HepG2 (cell line): Measurements from ENCODE around the gene DENND4B. TPM values are rescaled to one million over a fixed set of nuclear protein-coding genes. Genes with fewer than 3 reads are reported as not detected.

ENCODE experiments used
- HNF1B ChIP-seq: sonication (generic); formaldehyde crosslinking; IDR thresholded peaks from 2 replicates; pipeline ENCODE4 v1.5.1; 2020; ENCODE audit warnings: mild to moderate bottlenecking, moderate library complexity, missing genetic modification reagents
- KLF9 ChIP-seq: IDR thresholded peaks from 2 replicates; pipeline ENCODE4 v1.6.1; 2016; ENCODE audit warnings: low read depth
- LBX2 ChIP-seq: sonication (generic); formaldehyde crosslinking; IDR thresholded peaks from 2 replicates; pipeline ENCODE4 v1.5.0; 2020; ENCODE audit warnings: missing genetic modification reagents, mild to moderate bottlenecking, borderline replicate concordance
- POLR2A ChIP-seq, 2 experiments: IDR thresholded peaks; 2 replicates each; pipeline ENCODE4 v1.6.1; 2011; ENCODE audit warnings: low read depth in 2 of 2, low read length in 2 of 2, mild to moderate bottlenecking in 1 of 2, moderate library complexity in 1 of 2; ENCODE audit not compliant: insufficient read depth in 1 of 2
- PRDM10 ChIP-seq: sonication (generic); formaldehyde crosslinking; IDR thresholded peaks from 2 replicates; pipeline ENCODE4 v1.4.0; 2020; ENCODE audit warnings: low read depth, missing genetic modification reagents
- ZBTB46 ChIP-seq: sonication (generic); formaldehyde crosslinking; IDR thresholded peaks from 2 replicates; pipeline ENCODE4 v1.4.0; 2020; ENCODE audit warnings: mild to moderate bottlenecking, missing genetic modification reagents, borderline replicate concordance
- ZC3H4 ChIP-seq: sonication (generic); formaldehyde crosslinking; IDR thresholded peaks from 2 replicates; pipeline ENCODE4 v1.4.0; 2020; ENCODE audit warnings: missing genetic modification reagents, borderline replicate concordance
- ZNF512B ChIP-seq: sonication (generic); formaldehyde crosslinking; IDR thresholded peaks from 2 replicates; pipeline ENCODE4 v1.5.1; 2020; ENCODE audit warnings: missing genetic modification reagents, mild to moderate bottlenecking, borderline replicate concordance
- ZSCAN22 ChIP-seq: sonication (generic); formaldehyde crosslinking; IDR thresholded peaks from 2 replicates; pipeline ENCODE4 v1.4.0; 2020; ENCODE audit warnings: mild to moderate bottlenecking, missing genetic modification reagents
- ZSCAN5A ChIP-seq: sonication (generic); formaldehyde crosslinking; IDR thresholded peaks from 2 replicates; pipeline ENCODE4 v1.8.0; 2022; ENCODE audit warnings: mild to moderate bottlenecking, missing genetic modification reagents, borderline replicate concordance
- ZUFSP ChIP-seq: sonication (generic); formaldehyde crosslinking; IDR thresholded peaks from 2 replicates; pipeline ENCODE4 v1.9.0; 2021; ENCODE audit warnings: missing genetic modification reagents, mild to moderate bottlenecking, borderline replicate concordance
- polyA plus RNA-seq, 8 experiments: library from polyadenylated mRNA; depleted of rRNA in 3 of 8; stranded (reverse) in 7 of 8; unstranded in 1 of 8; fragments of >200 nt; fragmentation: Illumina TruSeq in 4 of 8; extraction: Trizol in 4 of 8; gene quantifications; 2 replicates each; pipeline versions ENCODE4 v1.2.1 to v1.2.3, GENCODE V29; 2011 to 2016; ENCODE audit warnings: low read depth in 4 of 8, missing spikeins in 1 of 8, mixed read lengths in 1 of 8; ENCODE audit not compliant: insufficient read depth in 1 of 8
- total RNA-seq, 5 experiments: library from RNA; depleted of rRNA; stranded (reverse); fragments of >200 nt; fragmentation: Illumina TruSeq; extraction: Trizol; gene quantifications; 2 replicates each; pipeline ENCODE4 v1.2.3, GENCODE V29; 2016; ENCODE audit warnings: low read depth in 1 of 5

Gene DENND4B
- total and polyA plus RNA-seq, 2 of the 13 experiments (the other 11 are each of a cell fraction or from before 2014, with no cell fraction given), result 15.1 to 20.3 TPM

- TF ChIP-seq ZNF512B (no peak), ZSCAN22 (no peak), KLF9 (0 out of 2 replicates have a peak, but pooled peaks have one; percentile 61), ZC3H4 (peak; percentile 66; the same call in 1 of the 2 replicates), POLR2A (IDR thresholded peaks at IDR 0.05; ENCODE audit: insufficient read depth in 1 of 2, low read depth in 2 of 2, low read length in 2 of 2) (peak; percentile 100), LBX2 (CRISPR knock-in tag) (no peak), PRDM10 (CRISPR knock-in tag) (peak; percentile 95), ZBTB46 (no peak), ZSCAN5A (CRISPR knock-in tag) (peak; percentile 78; the same call in 1 of the 2 replicates), ZUFSP (CRISPR knock-in tag) (no peak), HNF1B (0 out of 2 replicates have a peak, but pooled peaks have one; percentile 41)
Observed at GRCh38 chr1:153990468-153991150, 44.1 kb upstream of the DENND4B start, which contains the start of gene RPS27 (continued).
